Glutamatergic neuron (in vitro differentiated cells): ENCODE data around the gene SERPINE1. TPM values are rescaled to one million over a fixed set of nuclear protein-coding genes. Genes with fewer than 3 reads are reported as not detected.

Experiments used
- DNase-seq: peaks from one replicate; pipeline ENCODE4 v3.0.0; 2022
- H3K27ac Mint-ChIP-seq: one replicate; pipeline ENCODE4 v1.8.0; 2020; ENCODE audit warnings: mild to moderate bottlenecking, mixed read lengths, inconsistent platforms; ENCODE audit not compliant: unreplicated experiment
- H3K27me3 Mint-ChIP-seq: one replicate; pipeline ENCODE4 v1.8.0; 2020; ENCODE audit warnings: mild to moderate bottlenecking, moderate library complexity, mixed read lengths, inconsistent platforms; ENCODE audit not compliant: unreplicated experiment
- H3K36me3 Mint-ChIP-seq: one replicate; pipeline ENCODE4 v1.8.0; 2020; ENCODE audit warnings: mild to moderate bottlenecking, mixed read lengths, inconsistent platforms; ENCODE audit not compliant: unreplicated experiment
- H3K4me1 Mint-ChIP-seq: one replicate; pipeline ENCODE4 v1.8.0; 2020; ENCODE audit warnings: mild to moderate bottlenecking, low read depth, mixed read lengths, inconsistent platforms; ENCODE audit not compliant: unreplicated experiment
- H3K4me3 Mint-ChIP-seq: one replicate; pipeline ENCODE4 v1.8.0; 2020; ENCODE audit warnings: mild to moderate bottlenecking, mixed read lengths, inconsistent platforms; ENCODE audit not compliant: unreplicated experiment
- H3K9me3 Mint-ChIP-seq: one replicate; pipeline ENCODE4 v1.8.0; 2020; ENCODE audit warnings: mild to moderate bottlenecking, moderate library complexity, mixed read lengths, inconsistent platforms; ENCODE audit not compliant: unreplicated experiment
- total RNA-seq: library from RNA; stranded (reverse); fragmentation: NEBNext Ultra II Directional; extraction: Animal tissue kit (Norgen Biotek cat#: 25700); gene quantifications from one replicate; pipeline ENCODE4 v1.2.1, GENCODE V29; 2021; ENCODE audit not compliant: unreplicated experiment
- TF ChIP-seq, protein P1 (sequence below): fragments of 200-600 bp; sonication (generic); IDR thresholded peaks from one replicate; pipeline ENCODE4 v1.5.0; 2021; ENCODE audit not compliant: partially characterized antibody, unreplicated experiment

The SERPINE1 gene
- total RNA-seq, 1 donor from 2014 or later: not detected

DNA sequence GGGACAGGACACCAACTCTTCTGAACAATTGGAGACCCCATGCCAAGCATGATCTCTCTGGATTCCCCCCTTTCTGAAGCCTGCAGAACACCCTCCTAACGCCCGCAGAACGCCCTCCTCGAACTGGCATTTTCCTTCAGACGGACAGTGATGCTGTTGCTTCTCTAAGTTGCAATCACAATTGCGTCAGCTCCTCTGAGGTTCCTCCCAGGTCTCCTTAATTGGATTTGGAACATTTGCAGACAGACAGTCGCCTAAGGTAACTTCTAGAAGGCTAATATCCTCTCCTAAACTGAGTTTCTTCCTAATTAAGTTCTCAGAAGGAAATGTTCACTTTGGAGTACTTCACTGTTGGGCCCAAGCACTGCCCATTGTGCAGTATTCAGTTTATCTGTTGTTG is 20.5 kb upstream of the SERPINE1 start:
- H3K4me3 Mint-ChIP-seq: no peak overlapping the region
- no peaks in the 10 kb centered on the region for H3K36me3 Mint-ChIP-seq
- TF ChIP-seq, protein P1, sequence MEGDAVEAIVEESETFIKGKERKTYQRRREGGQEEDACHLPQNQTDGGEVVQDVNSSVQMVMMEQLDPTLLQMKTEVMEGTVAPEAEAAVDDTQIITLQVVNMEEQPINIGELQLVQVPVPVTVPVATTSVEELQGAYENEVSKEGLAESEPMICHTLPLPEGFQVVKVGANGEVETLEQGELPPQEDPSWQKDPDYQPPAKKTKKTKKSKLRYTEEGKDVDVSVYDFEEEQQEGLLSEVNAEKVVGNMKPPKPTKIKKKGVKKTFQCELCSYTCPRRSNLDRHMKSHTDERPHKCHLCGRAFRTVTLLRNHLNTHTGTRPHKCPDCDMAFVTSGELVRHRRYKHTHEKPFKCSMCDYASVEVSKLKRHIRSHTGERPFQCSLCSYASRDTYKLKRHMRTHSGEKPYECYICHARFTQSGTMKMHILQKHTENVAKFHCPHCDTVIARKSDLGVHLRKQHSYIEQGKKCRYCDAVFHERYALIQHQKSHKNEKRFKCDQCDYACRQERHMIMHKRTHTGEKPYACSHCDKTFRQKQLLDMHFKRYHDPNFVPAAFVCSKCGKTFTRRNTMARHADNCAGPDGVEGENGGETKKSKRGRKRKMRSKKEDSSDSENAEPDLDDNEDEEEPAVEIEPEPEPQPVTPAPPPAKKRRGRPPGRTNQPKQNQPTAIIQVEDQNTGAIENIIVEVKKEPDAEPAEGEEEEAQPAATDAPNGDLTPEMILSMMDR: no peak
- H3K27ac Mint-ChIP-seq: no peak overlapping the region
- H3K27me3 Mint-ChIP-seq: no peaks in the 10 kb centered on the region
- no peaks in the 10 kb centered on the region for H3K4me1 Mint-ChIP-seq
- DNase-seq: no peak
- H3K9me3 Mint-ChIP-seq: peaks cover 3% of the 10 kb centered on the region

DNA sequence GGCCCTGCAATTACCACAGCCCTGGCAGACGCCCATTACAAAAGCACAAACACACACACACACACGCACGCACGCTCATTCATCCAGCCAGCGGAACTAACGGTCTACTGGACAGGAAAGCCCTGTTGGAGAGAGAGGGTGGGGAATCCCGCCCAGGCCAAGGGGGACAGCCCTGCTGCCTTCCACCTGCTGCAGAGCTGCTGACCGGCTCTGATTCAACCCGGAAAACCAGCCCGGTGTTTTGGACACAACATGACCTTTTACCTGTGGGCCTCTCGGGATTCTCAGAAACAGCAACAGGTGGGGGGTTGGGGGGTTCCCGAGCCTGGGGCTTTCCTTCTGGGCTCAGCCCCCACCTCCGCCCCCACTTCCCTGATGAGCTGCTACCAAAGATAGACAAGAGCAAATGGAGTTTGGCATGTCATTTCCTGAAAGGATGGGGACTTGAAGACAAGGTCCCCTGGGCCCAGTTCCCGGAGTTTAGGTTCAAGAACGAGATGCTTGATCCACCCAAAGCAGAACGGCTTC is 18.5 kb upstream of the SERPINE1 start:
- TF ChIP-seq, protein P1: no peak
- DNase-seq: no peak
- peaks cover 3% of the 10 kb centered on the region for H3K9me3 Mint-ChIP-seq
- no peaks in the 10 kb centered on the region for H3K27me3 Mint-ChIP-seq
- no peak overlapping the region for H3K4me3 Mint-ChIP-seq
- no peaks in the 10 kb centered on the region for H3K36me3 Mint-ChIP-seq
- no peak overlapping the region for H3K27ac Mint-ChIP-seq
- H3K4me1 Mint-ChIP-seq: no peaks in the 10 kb centered on the region

DNA sequence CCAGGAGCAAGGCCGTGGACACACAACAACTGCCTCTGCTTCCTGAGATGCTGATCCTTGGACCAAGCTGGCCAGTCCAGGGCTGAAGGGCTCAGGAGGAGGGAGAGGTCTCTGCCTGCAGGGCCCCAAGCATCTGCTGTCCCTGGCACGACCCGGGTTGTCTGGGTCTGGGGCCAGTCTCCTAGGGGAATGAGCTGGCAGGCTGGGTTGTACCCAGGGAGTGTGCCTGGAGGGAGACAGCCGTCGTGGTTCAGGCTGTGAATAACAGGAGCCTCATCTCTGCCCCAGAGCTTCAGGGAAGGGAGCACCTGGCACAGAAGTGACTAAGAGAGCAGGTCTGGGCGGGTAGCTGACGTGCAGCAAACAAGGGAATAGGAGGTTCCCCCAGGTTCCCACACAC is 17.9 kb upstream of the SERPINE1 start:
- DNase-seq: no peak
- no peaks in the 10 kb centered on the region for H3K27me3 Mint-ChIP-seq
- H3K36me3 Mint-ChIP-seq: no peaks in the 10 kb centered on the region
- no peaks in the 10 kb centered on the region for H3K4me1 Mint-ChIP-seq
- H3K27ac Mint-ChIP-seq: no peak overlapping the region
- no peak overlapping the region for H3K4me3 Mint-ChIP-seq
- H3K9me3 Mint-ChIP-seq: peaks cover 3% of the 10 kb centered on the region
- TF ChIP-seq, protein P1: no peak

DNA sequence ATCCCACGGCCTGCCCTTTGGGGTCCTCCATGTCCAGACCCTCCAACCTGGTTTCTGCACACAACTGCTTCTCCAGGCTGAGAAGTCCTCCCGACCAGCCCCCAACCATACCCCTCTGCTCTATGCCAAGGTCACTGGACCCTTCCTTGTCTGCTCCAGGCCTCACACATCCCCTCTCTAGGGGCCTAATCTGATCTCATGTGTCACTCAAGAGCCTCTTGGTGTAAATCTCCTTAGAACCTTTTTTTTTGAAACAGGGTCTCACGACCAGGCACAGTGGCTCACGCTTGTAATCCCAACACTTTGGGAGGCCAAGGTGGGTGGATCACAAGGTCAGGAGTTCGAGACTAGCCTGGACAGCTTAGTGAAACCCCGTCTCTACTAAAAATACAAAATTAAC is 17.5 kb upstream of the SERPINE1 start:
- no peak for DNase-seq
- Mint-ChIP-seq H3K9me3 (peaks cover 3% of the 10 kb centered on the region), H3K4me1 (no peaks in the 10 kb centered on the region), H3K36me3 (no peaks in the 10 kb centered on the region), H3K27me3 (no peaks in the 10 kb centered on the region), H3K27ac (no peak overlapping the region), H3K4me3 (no peak overlapping the region)
- TF ChIP-seq, protein P1: no peak

DNA sequence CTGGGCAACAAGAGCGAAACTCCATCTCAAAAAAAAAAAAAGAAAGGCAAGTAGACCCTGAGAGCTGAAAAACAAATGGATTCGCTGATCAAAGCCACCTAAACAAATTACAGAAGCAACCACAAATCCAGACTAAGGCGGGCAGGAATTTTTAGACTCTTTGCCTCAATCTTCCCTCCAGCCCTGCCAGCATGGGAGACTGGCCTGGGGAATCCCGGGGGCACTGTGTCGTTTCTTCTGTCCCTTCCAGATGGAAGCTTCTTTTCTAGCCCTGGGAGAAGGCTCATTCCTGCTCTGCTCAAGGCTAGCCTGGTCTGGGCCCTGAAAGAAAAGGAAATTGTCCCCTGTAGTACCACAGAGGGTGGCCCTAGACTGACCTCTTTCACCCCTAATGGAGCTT is 15.6 kb upstream of the SERPINE1 start:
- Mint-ChIP-seq H3K36me3 (no peaks in the 10 kb centered on the region), H3K9me3 (peaks cover 3% of the 10 kb centered on the region), H3K27me3 (no peaks in the 10 kb centered on the region), H3K27ac (no peak overlapping the region), H3K4me1 (no peaks in the 10 kb centered on the region), H3K4me3 (no peak overlapping the region)
- no peak for DNase-seq
- TF ChIP-seq, protein P1: no peak
